Transverse colon (tissue), 4 donors: ENCODE measurements around the gene RFLNA. TPM values are rescaled to one million over a fixed set of nuclear protein-coding genes. Genes with fewer than 3 reads are reported as not detected.

Source experiments
- DNase-seq: peaks from one replicate; pipeline ENCODE4 v3.0.0-alpha.2; 2019
- H3K27ac ChIP-seq, 4 donors: fragments of 200-600 bp; sonication (generic); 2 replicates each; pipeline ENCODE4 v1.5.1; 2016 to 2018; ENCODE audit warnings: inconsistent platforms in 4 of 4
- H3K27me3 ChIP-seq: fragments of 200-600 bp; sonication (generic); 2 replicates; pipeline ENCODE4 v1.5.1; 2017; ENCODE audit warnings: inconsistent platforms
- H3K36me3 ChIP-seq, 4 donors: fragments of 200-600 bp; sonication (generic); 2 replicates each; pipeline ENCODE4 v1.5.1; 2017 to 2019; ENCODE audit warnings: inconsistent platforms in 4 of 4
- H3K4me1 ChIP-seq, 4 donors: fragments of 200-600 bp; sonication (generic); 2 replicates each; pipeline ENCODE4 v1.5.1; 2017 to 2020; ENCODE audit warnings: inconsistent platforms in 4 of 4
- H3K4me3 ChIP-seq, 4 donors: fragments of 200-600 bp; sonication (generic); 1 replicate in 1 of 4; 2 replicates in 3 of 4; pipeline versions ENCODE4 v1.5.1 to v1.6.1; 2017 to 2019; ENCODE audit warnings: inconsistent platforms in 4 of 4
- H3K9me3 ChIP-seq, 2 donors: fragments of 200-600 bp; sonication (generic); 2 replicates each; pipeline ENCODE4 v1.5.1; 2017 to 2019; ENCODE audit warnings: inconsistent platforms in 2 of 2
- EP300 ChIP-seq: sonication (generic); formaldehyde crosslinking; IDR thresholded peaks from one replicate; pipeline ENCODE4 v1.6.1; 2017; ENCODE audit warnings: antibody characterized with exemption, low read depth
- POLR2A ChIP-seq: fragments of 450-650 bp; IDR thresholded peaks from one replicate; pipeline ENCODE4 v1.6.1; 2016; ENCODE audit warnings: antibody characterized with exemption, mild to moderate bottlenecking, moderate library complexity
- POLR2AphosphoS5 ChIP-seq, 3 donors: sonication (generic); formaldehyde crosslinking; IDR thresholded peaks; one replicate each; pipeline ENCODE4 v1.6.1; 2016; ENCODE audit warnings: antibody characterized with exemption in 3 of 3
- WGBS, 2 donors: methylation state at CpG; one replicate each; pipeline ENCODE4 v1.1.5; 2018; ENCODE audit warnings: low coverage in 1 of 2; 5-methylcytosine and 5-hydroxymethylcytosine counted together
- in situ Hi-C, 4 donors: fragments of 200-750 bp; cut with MboI; loops; one replicate each; pipeline versions ENCODE4 v1.15.0 to v1.15.1; 2017; ENCODE audit warnings: low sequenced_read_pairs in 3 of 4, low pct_ligation_motif_present in 1 of 4, low pct_unique_long_range_greater_than_20kb in 1 of 4
- intact Hi-C: fragments of 100-400 bp; cut with DNase I; formaldehyde crosslinking; loops from one replicate; pipeline ENCODE4 v1.15.1; 2023; ENCODE audit warnings: low total_unique reads
- total RNA-seq, 4 donors: library from RNA; depleted of rRNA; stranded (reverse); fragments of >200 nt; gene quantifications; one replicate each; pipeline ENCODE4 v1.1.0, GENCODE V29; 2016
- TF ChIP-seq, protein P1 (sequence below), 5 experiments: fragments of 200-600 bp in 3 of 5; fragments of 450-650 bp in 2 of 5; sonication (generic) in 3 of 5; IDR thresholded peaks; 1 replicate in 2 of 5; 2 replicates in 3 of 5; pipeline ENCODE4 v1.5.1; 2016 to 2017; ENCODE audit warnings: antibody characterized with exemption in 5 of 5, inconsistent platforms in 3 of 5, mild to moderate bottlenecking in 2 of 5, moderate library complexity in 1 of 5

Gene RFLNA
- total RNA-seq, 4 donors from 2014 or later = 19.1 to 53.8 (median 30.7) TPM

DNA sequence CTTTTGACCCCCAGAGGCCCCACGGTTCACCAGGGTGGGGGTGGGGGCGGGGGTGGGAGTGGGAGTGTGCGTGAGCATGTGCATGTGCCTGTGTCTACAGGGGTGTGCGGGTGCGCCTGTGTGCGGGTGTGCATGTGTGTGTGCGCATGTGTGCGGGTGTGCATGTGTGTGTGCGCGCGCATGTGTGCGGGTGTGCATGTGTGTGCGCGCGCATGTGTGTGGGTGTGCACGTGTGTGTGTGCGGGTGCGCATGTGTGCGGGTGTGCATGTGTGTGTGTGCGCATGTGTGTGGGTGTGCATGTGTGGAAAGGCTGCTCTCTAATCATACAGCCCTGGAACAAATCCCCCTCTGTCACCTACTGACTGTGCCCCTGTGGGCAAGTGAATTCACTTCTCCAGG lies 38.8 kb downstream of the RFLNA start:
- WGBS, 2 donors = 88% methylated on average over 20 of the region's 20 CpGs; no CpG with 5 or more reads in 1 of the 2 donors
- no peaks in the 10 kb centered on the region for H3K27me3 ChIP-seq
- no peak overlapping the region for H3K27ac ChIP-seq
- in situ Hi-C loops = loop anchor here in 1 of 4 donors (25.0 kb wide), 1 partner anchor 429 kb away; no protein-coding TSS in a partner anchor
- no peaks in the 10 kb centered on the region for H3K9me3 ChIP-seq
- no peaks in the 10 kb centered on the region for H3K4me1 ChIP-seq
- no peak for TF ChIP-seq POLR2A
- TF ChIP-seq EP300 = no peak
- TF ChIP-seq POLR2AphosphoS5 (IDR thresholded peaks at IDR 0.05) = no peak
- TF ChIP-seq, protein P1, sequence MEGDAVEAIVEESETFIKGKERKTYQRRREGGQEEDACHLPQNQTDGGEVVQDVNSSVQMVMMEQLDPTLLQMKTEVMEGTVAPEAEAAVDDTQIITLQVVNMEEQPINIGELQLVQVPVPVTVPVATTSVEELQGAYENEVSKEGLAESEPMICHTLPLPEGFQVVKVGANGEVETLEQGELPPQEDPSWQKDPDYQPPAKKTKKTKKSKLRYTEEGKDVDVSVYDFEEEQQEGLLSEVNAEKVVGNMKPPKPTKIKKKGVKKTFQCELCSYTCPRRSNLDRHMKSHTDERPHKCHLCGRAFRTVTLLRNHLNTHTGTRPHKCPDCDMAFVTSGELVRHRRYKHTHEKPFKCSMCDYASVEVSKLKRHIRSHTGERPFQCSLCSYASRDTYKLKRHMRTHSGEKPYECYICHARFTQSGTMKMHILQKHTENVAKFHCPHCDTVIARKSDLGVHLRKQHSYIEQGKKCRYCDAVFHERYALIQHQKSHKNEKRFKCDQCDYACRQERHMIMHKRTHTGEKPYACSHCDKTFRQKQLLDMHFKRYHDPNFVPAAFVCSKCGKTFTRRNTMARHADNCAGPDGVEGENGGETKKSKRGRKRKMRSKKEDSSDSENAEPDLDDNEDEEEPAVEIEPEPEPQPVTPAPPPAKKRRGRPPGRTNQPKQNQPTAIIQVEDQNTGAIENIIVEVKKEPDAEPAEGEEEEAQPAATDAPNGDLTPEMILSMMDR (IDR thresholded peaks at IDR 0.05) = no peak
- intact Hi-C loops = no loop called here
- DNase-seq = no peak
- H3K4me3 ChIP-seq = no peak overlapping the region
- H3K36me3 ChIP-seq = peaks cover 0 to 63% (median 25%) of the 10 kb centered on the region in 4 donors

DNA sequence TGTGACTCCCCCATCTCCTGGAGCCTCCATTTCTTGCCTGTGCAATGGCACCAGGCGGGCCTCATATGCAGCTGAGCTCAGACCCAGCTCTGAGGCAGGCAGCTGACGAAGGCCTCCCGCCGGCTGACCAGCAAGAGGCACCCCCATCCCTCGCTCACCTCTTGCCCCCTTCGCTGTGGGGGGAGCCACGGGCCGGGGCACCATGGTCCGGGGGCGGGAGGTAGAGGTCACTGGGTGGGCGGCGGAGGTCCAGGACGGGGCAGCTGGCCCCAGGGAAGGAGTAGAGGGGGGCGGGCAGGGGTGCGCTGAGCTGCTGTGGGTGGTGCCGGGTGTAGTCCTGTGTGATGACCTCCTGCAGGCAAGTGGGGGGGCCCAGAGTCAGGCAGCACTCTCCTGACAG lies 39.4 kb downstream of the RFLNA start:
- 91% methylated on average over 16 of the region's 16 CpGs; no CpG with 5 or more reads in 1 of the 2 donors for WGBS, 2 donors
- H3K27ac ChIP-seq = no peak overlapping the region

DNA sequence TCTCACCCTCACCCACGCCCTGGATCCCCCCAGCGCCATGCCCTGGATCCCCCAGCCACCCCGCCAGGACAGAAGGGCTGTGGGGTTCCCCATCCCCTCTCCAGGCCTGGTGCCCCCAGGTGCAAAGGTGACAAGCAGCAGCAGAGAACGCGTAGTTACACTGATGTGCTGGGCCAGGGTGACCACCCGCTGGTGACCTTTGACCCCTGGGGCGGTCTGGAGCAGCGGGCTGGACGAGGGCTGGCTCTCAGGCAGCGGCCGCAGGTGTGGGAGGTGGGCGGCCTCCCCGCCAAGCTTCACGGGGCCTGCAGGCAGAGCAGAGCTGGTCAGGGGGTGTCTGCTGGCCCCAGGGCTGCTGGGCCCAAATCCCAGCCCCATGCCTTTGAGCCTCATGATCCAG lies 40.1 kb downstream of the RFLNA start:
- in situ Hi-C loops (loop anchor here in 1 of 4 donors (25.0 kb wide), 1 partner anchor 427 kb away; no protein-coding TSS in a partner anchor), intact Hi-C loops (no loop called here)
- Histone ChIP-seq H3K4me3 (no peak overlapping the region), H3K27ac (no peak overlapping the region), H3K36me3 (peaks cover 0 to 60% (median 25%) of the 10 kb centered on the region in 4 donors), H3K4me1 (no peaks in the 10 kb centered on the region), H3K9me3 (no peaks in the 10 kb centered on the region), H3K27me3 (no peaks in the 10 kb centered on the region)
- TF ChIP-seq, protein P1 (IDR thresholded peaks at IDR 0.05) = no peak
- TF ChIP-seq EP300 (no peak), POLR2AphosphoS5 (IDR thresholded peaks at IDR 0.05) (no peak), POLR2A (no peak)
- no peak for DNase-seq
- WGBS, 2 donors = 92% methylated on average over 14 of the region's 14 CpGs; no CpG with 5 or more reads in 1 of the 2 donors

More for the DNA sequence above, 39.4 kb downstream of the RFLNA start:
- no peaks in the 10 kb centered on the region for H3K9me3 ChIP-seq
- intact Hi-C loops (no loop called here), in situ Hi-C loops (loop anchor here in 1 of 4 donors (25.0 kb wide), 1 partner anchor 428 kb away; no protein-coding TSS in a partner anchor)
- H3K4me3 ChIP-seq = no peak overlapping the region
- H3K36me3 ChIP-seq = peaks cover 0 to 63% (median 25%) of the 10 kb centered on the region in 4 donors
- H3K4me1 ChIP-seq = no peaks in the 10 kb centered on the region
- H3K27me3 ChIP-seq = no peaks in the 10 kb centered on the region
- no peak for TF ChIP-seq POLR2AphosphoS5 (IDR thresholded peaks at IDR 0.05)
- TF ChIP-seq POLR2A = no peak
- TF ChIP-seq, protein P1 (IDR thresholded peaks at IDR 0.05) = no peak
- TF ChIP-seq EP300 = no peak
- no peak for DNase-seq

DNA sequence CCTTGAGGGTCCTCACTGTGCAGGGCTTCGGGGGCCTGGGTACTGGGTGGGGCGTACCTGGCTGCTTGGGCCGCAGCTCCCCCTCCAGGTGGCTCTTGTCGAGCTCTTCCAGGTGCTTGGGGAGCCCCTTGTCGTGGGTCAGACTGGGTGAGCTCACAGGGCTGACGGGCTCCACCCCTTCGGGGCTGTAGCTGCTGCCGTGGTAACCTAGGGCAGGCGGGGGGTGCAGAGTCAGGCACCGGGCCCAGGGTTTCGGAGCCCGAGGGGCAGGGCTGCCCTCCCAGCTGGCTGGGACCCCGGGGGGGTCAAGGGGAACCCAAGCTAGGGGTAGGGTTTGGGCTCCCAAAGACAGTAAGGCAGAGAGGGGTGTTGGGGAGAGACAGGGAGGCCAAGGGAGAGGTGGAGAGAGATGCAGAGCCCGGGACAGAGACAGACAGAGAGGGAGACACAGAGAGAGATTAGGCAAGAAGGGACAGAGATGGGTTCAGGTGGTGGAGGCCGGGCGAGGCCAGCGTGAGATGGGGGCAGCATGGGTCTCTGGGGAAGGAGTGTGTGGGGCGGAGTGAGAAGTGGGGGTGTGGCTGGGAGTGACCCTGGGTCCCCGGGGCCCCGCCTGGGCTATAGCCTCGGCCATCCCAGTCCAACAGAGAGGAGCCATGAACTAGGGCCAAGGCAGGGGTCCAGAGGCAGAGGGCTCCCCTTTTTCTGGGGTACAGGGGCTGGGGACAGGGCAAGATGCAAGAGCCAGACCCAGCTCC lies 40.7 kb downstream of the RFLNA start:
- Histone ChIP-seq H3K9me3 (no peaks in the 10 kb centered on the region), H3K4me1 (no peaks in the 10 kb centered on the region), H3K27ac (no peak overlapping the region), H3K4me3 (no peak overlapping the region), H3K27me3 (no peaks in the 10 kb centered on the region), H3K36me3 (peaks cover 0 to 55% (median 25%) of the 10 kb centered on the region in 4 donors)
- 84 to 91% methylated on average over 4 to 20 of the region's 21 CpGs for WGBS, 2 donors
- intact Hi-C loops (no loop called here), in situ Hi-C loops (loop anchor here in 1 of 4 donors (25.0 kb wide), 1 partner anchor 427 kb away; no protein-coding TSS in a partner anchor)
- DNase-seq = no peak
- TF ChIP-seq EP300 = no peak
- TF ChIP-seq POLR2AphosphoS5 (IDR thresholded peaks at IDR 0.05) = no peak
- no peak for TF ChIP-seq POLR2A
- TF ChIP-seq, protein P1 (IDR thresholded peaks at IDR 0.05) = no peak
